Middle frontal gyrus (tissue), 1 donor: ENCODE measurements around the gene ME3.
A peak's percentile ranks its signal among the peaks of the same experiment; 100 is the strongest.

Experiments
- DNase-seq: peaks from one replicate; pipeline ENCODE4 v3.0.0-alpha.2; 2015; ENCODE audit warnings: low spot score; ENCODE audit errors: extremely low spot score

The ME3 gene

GRCh38 chr11:86693518-86693917 lies 21.1 kb upstream of the ME3 start:
- DNase-seq: no peak

- no peak for DNase-seq
These were observed 20.3 kb upstream of the ME3 start for GRCh38 chr11:86692746-86693145.

- no peak for DNase-seq
These were observed 19.9 kb upstream of the ME3 start for GRCh38 chr11:86692317-86692716.

GRCh38 chr11:86688398-86689179 lies 16.2 kb upstream of the ME3 start:
- DNase-seq: no peak

GRCh38 chr11:86687185-86687778 lies 14.9 kb upstream of the ME3 start:
- no peak for DNase-seq

- no peak for DNase-seq
These were observed 14.1 kb upstream of the ME3 start for GRCh38 chr11:86686531-86686930.

- peak; percentile 43 for DNase-seq
These were observed 9.0 kb upstream of the ME3 start for GRCh38 chr11:86681483-86681756.

GRCh38 chr11:86680716-86681482 lies 8.5 kb upstream of the ME3 start:
- no peak for DNase-seq

GRCh38 chr11:86678823-86679222 lies 6.4 kb upstream of the ME3 start:
- no peak for DNase-seq

GRCh38 chr11:86678296-86678695 lies 5.9 kb upstream of the ME3 start:
- DNase-seq: no peak

- DNase-seq: no peak
These were observed 4.2 kb upstream of the ME3 start for GRCh38 chr11:86676533-86677154.

- DNase-seq: no peak
These were observed 3.6 kb upstream of the ME3 start for GRCh38 chr11:86676010-86676409.

- DNase-seq: no peak
These were observed 2.6 kb upstream of the ME3 start for GRCh38 chr11:86675017-86675416.

- DNase-seq: no peak
These were observed 1.7 kb upstream of the ME3 start for GRCh38 chr11:86673872-86674750.

GRCh38 chr11:86673055-86673843 lies 833 bp upstream of the ME3 start:
- no peak for DNase-seq

GRCh38 chr11:86671531-86672006 lies 847 bp downstream of the ME3 start:
- DNase-seq: no peak

GRCh38 chr11:86670911-86671310 lies 1.5 kb downstream of the ME3 start:
- DNase-seq: no peak

- no peak for DNase-seq
These were observed 2.2 kb downstream of the ME3 start for GRCh38 chr11:86670181-86670580.

- DNase-seq: no peak
These were observed 3.0 kb downstream of the ME3 start for GRCh38 chr11:86669424-86669823.

GRCh38 chr11:86668929-86669328 lies 3.5 kb downstream of the ME3 start:
- no peak for DNase-seq
